B cell (primary cell): ENCODE measurements around the gene CDIPT. TPM values are rescaled to one million over a fixed set of nuclear protein-coding genes. Genes with fewer than 3 reads are reported as not detected.

Experiments
- ATAC-seq: fragments of 200-7000 bp; cut with Tn5 transposase; one replicate; pipeline ENCODE4 v1.10.0; 2021; ENCODE audit warnings: low read depth, mild to moderate bottlenecking, moderate number of reproducible peaks, moderate library complexity
- CTCF ChIA-PET: fragments of 350-600 bp; sonication (Branson Sonifier 250); formaldehyde crosslinking; loops from one replicate; lab custom pipeline; 2021; ENCODE audit warnings: antibody characterized with exemption, inconsistent platforms; lab: Charles Lee
- POLR2A ChIA-PET: fragments of 350-600 bp; sonication (Branson Sonifier 250); formaldehyde crosslinking; loops from one replicate; lab custom pipeline; 2021; ENCODE audit warnings: antibody characterized with exemption; lab: Charles Lee
- DNase-seq: peaks from one replicate; pipeline ENCODE4 v3.0.0; 2013
- H2AFZ ChIP-seq: 2 replicates; pipeline ENCODE4 v1.6.1; 2012; ENCODE audit warnings: mild to moderate bottlenecking, low read depth, low read length; ENCODE audit not compliant: insufficient read depth, poor library complexity, severe bottlenecking
- H3K27ac ChIP-seq, 2 donors: 1 replicate in 1 of 2; 2 replicates in 1 of 2; pipeline ENCODE4 v1.5.1; 2012 to 2013; ENCODE audit warnings: low read length in 2 of 2, mild to moderate bottlenecking in 2 of 2, moderate library complexity in 1 of 2
- H3K27me3 ChIP-seq, 4 experiments: fragments of 200-600 bp in 1 of 4; sonication (generic) in 1 of 4; replicated peaks in 1 of 4; 1 replicate in 2 of 4; 2 replicates in 2 of 4; pipeline versions ENCODE4 v1.6.1 to v1.7.0; 2013 to 2016; ENCODE audit warnings: low read length in 3 of 4, mild to moderate bottlenecking in 2 of 4, mixed read lengths in 1 of 4, moderate library complexity in 1 of 4; ENCODE audit not compliant: insufficient read depth in 4 of 4, control insufficient read depth in 3 of 4; ENCODE audit errors: control extremely low read depth in 1 of 4
- H3K36me3 ChIP-seq, 2 experiments: replicated peaks in 1 of 2; 1 replicate in 1 of 2; 2 replicates in 1 of 2; pipeline versions ENCODE4 v1.6.1 to v1.7.1; 2013; ENCODE audit warnings: low read length in 1 of 2; ENCODE audit not compliant: insufficient read depth in 2 of 2, control insufficient read depth in 1 of 2; ENCODE audit errors: control extremely low read depth in 1 of 2, extremely low read depth in 1 of 2
- H3K4me1 ChIP-seq, 2 donors: fragments of 200-600 bp in 1 of 2; sonication (generic) in 1 of 2; 1 replicate in 1 of 2; 2 replicates in 1 of 2; pipeline versions ENCODE4 v1.5.1 to v1.6.1; 2013 to 2017; ENCODE audit warnings: low read length in 2 of 2; ENCODE audit not compliant: control insufficient read depth in 2 of 2, insufficient read depth in 2 of 2
- H3K4me2 ChIP-seq: replicated peaks from 2 replicates; pipeline ENCODE3; 2012; ENCODE audit warnings: mild to moderate bottlenecking, low read depth, low read length; ENCODE audit not compliant: poor library complexity, severe bottlenecking
- H3K4me3 ChIP-seq, 5 experiments: fragments of 200-600 bp in 1 of 5; sonication (generic) in 1 of 5; 1 replicate in 3 of 5; 2 replicates in 2 of 5; pipeline versions ENCODE4 v1.5.1 to v1.7.0; 2011 to 2016; ENCODE audit warnings: low read length in 4 of 5, mild to moderate bottlenecking in 4 of 5, low read depth in 2 of 5, control low read depth in 1 of 5, moderate library complexity in 1 of 5; ENCODE audit not compliant: insufficient read depth in 1 of 5; ENCODE audit errors: control extremely low read depth in 1 of 5, extremely low read depth in 1 of 5
- H3K79me2 ChIP-seq: fragments of 200-600 bp; sonication (generic); one replicate; pipeline ENCODE4 v1.6.0; 2016; ENCODE audit warnings: low read length; ENCODE audit not compliant: control insufficient read depth, insufficient read depth
- H3K9ac ChIP-seq: fragments of 200-600 bp; sonication (generic); 2 replicates; pipeline ENCODE4 v1.6.1; 2017; ENCODE audit warnings: mild to moderate bottlenecking, low read length, moderate library complexity
- H3K9me3 ChIP-seq, 3 donors: one replicate each; pipeline versions ENCODE4 v1.6.1 to v1.7.1; 2013; ENCODE audit warnings: low read length in 2 of 3; ENCODE audit not compliant: control insufficient read depth in 2 of 3, insufficient read depth in 1 of 3; ENCODE audit errors: control extremely low read depth in 1 of 3
- H4K20me1 ChIP-seq: 2 replicates; pipeline ENCODE4 v1.6.0; 2012; ENCODE audit warnings: mild to moderate bottlenecking, low read length; ENCODE audit not compliant: insufficient read depth, control insufficient read depth, poor library complexity, severe bottlenecking
- H3K27ac Mint-ChIP-seq: one replicate; pipeline ENCODE4 v1.8.0; 2021; ENCODE audit warnings: mixed read lengths
- H3K27me3 Mint-ChIP-seq: one replicate; pipeline ENCODE4 v1.8.0; 2021; ENCODE audit warnings: mixed read lengths
- H3K4me1 Mint-ChIP-seq: one replicate; pipeline ENCODE4 v1.8.0; 2021; ENCODE audit warnings: mixed read lengths
- H3K4me3 Mint-ChIP-seq: one replicate; pipeline ENCODE4 v1.8.0; 2021; ENCODE audit warnings: mixed read lengths
- H3K9me3 Mint-ChIP-seq: one replicate; pipeline ENCODE4 v1.8.0; 2022; ENCODE audit warnings: mixed read lengths; ENCODE audit not compliant: insufficient read depth
- CTCF ChIP-seq: fragments of 200-600 bp; IDR thresholded peaks from one replicate; pipeline ENCODE4 v1.8.0; 2022; ENCODE audit warnings: antibody characterized with exemption, mild to moderate bottlenecking
- EZH2 ChIP-seq: IDR thresholded peaks from 2 replicates; pipeline ENCODE4 v1.6.1; 2012; ENCODE audit warnings: borderline replicate concordance, low read depth, mild to moderate bottlenecking, moderate library complexity, low read length; ENCODE audit not compliant: insufficient read depth, poor library complexity, severe bottlenecking
- WGBS: methylation state at CpG from one replicate; pipeline ENCODE4 v1.1.5; 2013; ENCODE audit warnings: missing lambda C conversion rate; ENCODE audit not compliant: insufficient coverage; 5-methylcytosine and 5-hydroxymethylcytosine counted together
- intact Hi-C: fragments of 100-400 bp; cut with micrococcal nuclease; formaldehyde crosslinking; loops from one replicate; pipeline ENCODE4 v1.10.0; 2022
- polyA plus RNA-seq: library from polyadenylated mRNA; depleted of rRNA; stranded (reverse); fragments of >200 nt; gene quantifications from 2 replicates; pipeline ENCODE4 v1.2.3, GENCODE V29; 2012
- total RNA-seq, 2 donors: library from RNA; stranded (reverse); fragments of 120-200 nt in 1 of 2; gene quantifications; 1 replicate in 1 of 2; 2 replicates in 1 of 2; pipeline versions ENCODE4 v1.2.3 to v1.2.4, GENCODE V29; 2013 to 2022

CDIPT gene
- total and polyA plus RNA-seq, 2 donors (not counting 1 experiment from before 2014, with no cell fraction given) = 51.2 to 63.3 TPM

- no peaks in the 10 kb centered on the region for H3K27me3 ChIP-seq
These were observed 36.7 kb downstream of the CDIPT start for GRCh38 chr16:29826342-29826695.

More at GRCh38 chr16:29826342-29826695, 36.7 kb downstream of the CDIPT start:
- TF ChIP-seq EZH2 (no peak), CTCF (no peak)
- Mint-ChIP-seq H3K27me3 (no peaks in the 10 kb centered on the region), H3K4me1 (peaks cover 22% of the 10 kb centered on the region), H3K27ac (no peak overlapping the region), H3K9me3 (no peaks in the 10 kb centered on the region), H3K4me3 (no peak overlapping the region)
- 100% methylated on average over 1 of the region's 8 CpGs for WGBS
- no peak overlapping the region for H3K27ac ChIP-seq
- no peak overlapping the region for H3K4me3 ChIP-seq
- no peak overlapping the region for H3K4me2 ChIP-seq
- peaks cover 95% of the 10 kb centered on the region for H4K20me1 ChIP-seq
- peaks cover 17% of the 10 kb centered on the region in 2 donors for H3K4me1 ChIP-seq
- peaks cover 0 to 15% of the 10 kb centered on the region in 2 experiments for H3K36me3 ChIP-seq
- ATAC-seq (no peak), DNase-seq (no peak)
- peaks cover 95% of the 10 kb centered on the region for H3K79me2 ChIP-seq
- CTCF ChIA-PET = interaction anchor here (0.6 to 1.1 kb wide), 2 partner anchors 22 to 178 kb away, joined by 3 to 4 read pairs; no protein-coding TSS in a partner anchor
- no peak overlapping the region for H2AFZ ChIP-seq
- intact Hi-C loops = no loop called here
- no peak overlapping the region for H3K9ac ChIP-seq
- no peaks in the 10 kb centered on the region for H3K9me3 ChIP-seq
- POLR2A ChIA-PET = interaction anchor here (0.6 to 0.7 kb wide), 3 partner anchors 8 to 591 kb away, joined by 4 to 10 read pairs (median 10); no protein-coding TSS in a partner anchor
